ENCODE measurements around the gene LIPI.

DNA sequence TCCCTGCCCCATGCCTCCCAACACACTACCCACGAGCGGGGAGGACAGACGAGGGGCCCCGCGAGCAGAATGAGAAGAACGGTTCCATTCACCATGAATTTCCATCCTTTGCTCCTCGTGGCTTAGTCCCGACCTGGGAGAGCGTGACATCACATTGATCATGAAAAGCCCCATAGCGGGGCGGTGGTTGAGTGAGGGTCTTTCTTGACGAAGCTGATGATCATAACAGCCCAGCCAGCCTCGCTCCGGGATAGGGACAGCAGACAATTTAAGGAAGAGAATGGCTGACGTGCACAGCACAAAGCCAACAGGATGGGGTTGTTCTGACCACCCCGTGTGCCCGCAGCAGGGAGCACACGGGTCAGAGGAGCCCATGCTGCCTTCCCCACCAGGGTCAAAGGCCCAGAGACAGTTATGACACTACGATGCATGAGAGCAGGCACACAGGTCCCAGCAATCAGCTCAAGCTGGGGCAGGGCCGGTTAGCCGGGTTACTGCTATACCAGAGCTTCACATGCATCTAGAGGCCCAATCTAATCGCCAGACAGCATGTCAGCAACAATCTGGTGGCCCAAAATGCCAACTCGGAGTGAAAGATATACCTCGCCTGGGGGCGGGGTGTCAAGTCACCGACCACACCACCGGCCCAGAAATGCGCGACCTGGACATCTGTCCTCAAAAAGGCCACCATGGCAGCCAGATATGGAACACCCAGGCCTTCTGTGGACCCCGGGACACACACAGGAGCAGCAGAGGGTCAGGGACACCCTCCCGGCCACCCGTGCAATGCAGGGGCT, 135.2 kb downstream of the LIPI start:
- TF ChIP-seq, protein P1, sequence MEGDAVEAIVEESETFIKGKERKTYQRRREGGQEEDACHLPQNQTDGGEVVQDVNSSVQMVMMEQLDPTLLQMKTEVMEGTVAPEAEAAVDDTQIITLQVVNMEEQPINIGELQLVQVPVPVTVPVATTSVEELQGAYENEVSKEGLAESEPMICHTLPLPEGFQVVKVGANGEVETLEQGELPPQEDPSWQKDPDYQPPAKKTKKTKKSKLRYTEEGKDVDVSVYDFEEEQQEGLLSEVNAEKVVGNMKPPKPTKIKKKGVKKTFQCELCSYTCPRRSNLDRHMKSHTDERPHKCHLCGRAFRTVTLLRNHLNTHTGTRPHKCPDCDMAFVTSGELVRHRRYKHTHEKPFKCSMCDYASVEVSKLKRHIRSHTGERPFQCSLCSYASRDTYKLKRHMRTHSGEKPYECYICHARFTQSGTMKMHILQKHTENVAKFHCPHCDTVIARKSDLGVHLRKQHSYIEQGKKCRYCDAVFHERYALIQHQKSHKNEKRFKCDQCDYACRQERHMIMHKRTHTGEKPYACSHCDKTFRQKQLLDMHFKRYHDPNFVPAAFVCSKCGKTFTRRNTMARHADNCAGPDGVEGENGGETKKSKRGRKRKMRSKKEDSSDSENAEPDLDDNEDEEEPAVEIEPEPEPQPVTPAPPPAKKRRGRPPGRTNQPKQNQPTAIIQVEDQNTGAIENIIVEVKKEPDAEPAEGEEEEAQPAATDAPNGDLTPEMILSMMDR (IDR thresholded peaks at IDR 0.05; ENCODE audit: low read depth, low read length): no peak
- TF ChIP-seq POLR2A (IDR thresholded peaks at IDR 0.05; ENCODE audit: extremely low read depth, insufficient read length): no peak
